ENCODE data around the gene MCCC2. TPM values are rescaled to one million over a fixed set of nuclear protein-coding genes. Genes with fewer than 3 reads are reported as not detected.
A peak's percentile ranks its signal among the peaks of the same experiment; 100 is the strongest.

Gene MCCC2
- polyA plus RNA-seq, 1 donor from 2014 or later: 8.8 TPM

GRCh38 chr5:71588533-71588885 lies 1.4 kb downstream of the MCCC2 start:
- Histone ChIP-seq H3K4me3 (ENCODE audit: low read length) (peak overlapping the region; percentile 98), H3K4me2 (ENCODE audit: low read length) (no peak overlapping the region), H3K27me3 (ENCODE audit: insufficient read depth, low read depth, low read length) (no peaks in the 10 kb centered on the region)

GRCh38 chr5:71589903-71590302 lies 2.8 kb downstream of the MCCC2 start:
- Histone ChIP-seq H3K9ac (ENCODE audit: low read length) (no peak overlapping the region), H3K4me3 (ENCODE audit: low read length) (no peak overlapping the region), H3K36me3 (ENCODE audit: insufficient read depth, low read length) (no peaks in the 10 kb centered on the region), H3K9me3 (ENCODE audit: low read length) (no peaks in the 10 kb centered on the region), H2AFZ (ENCODE audit: low read depth, low read length) (no peak overlapping the region), H3K9me2 (ENCODE audit: insufficient read depth, low read length) (no peaks in the 10 kb centered on the region), H3K27me3 (ENCODE audit: insufficient read depth, low read depth, low read length) (no peaks in the 10 kb centered on the region), H3K4me2 (ENCODE audit: low read length) (no peak overlapping the region), H3K27ac (ENCODE audit: low read length) (no peak overlapping the region), H4K20me1 (ENCODE audit: insufficient read depth) (no peaks in the 10 kb centered on the region), H3K79me2 (replicated peaks; ENCODE audit: insufficient read depth, low read length) (no peaks in the 10 kb centered on the region), H3F3A (ENCODE audit: insufficient read depth, low read length, poor library complexity, severe bottlenecking) (no peaks in the 10 kb centered on the region)
- TF ChIP-seq EZH2 (IDR thresholded peaks at IDR 0.05; ENCODE audit: borderline replicate concordance, insufficient read depth, low read length, poor library complexity, severe bottlenecking) (no peak), TAF1 (IDR thresholded peaks at IDR 0.05; ENCODE audit: low read depth) (no peak), RAD21 (conservative IDR thresholded peaks at IDR 0.05) (no peak), CTCF (IDR thresholded peaks at IDR 0.05; ENCODE audit: poor library complexity, severe bottlenecking) (no peak), SMC3 (conservative IDR thresholded peaks at IDR 0.05; ENCODE audit: poor library complexity) (no peak), MXI1 (conservative IDR thresholded peaks at IDR 0.05; ENCODE audit: poor library complexity, severe bottlenecking) (no peak), EP300 (conservative IDR thresholded peaks at IDR 0.05; ENCODE audit: poor library complexity, severe bottlenecking) (no peak), REST (IDR thresholded peaks at IDR 0.05; ENCODE audit: borderline replicate concordance) (no peak)

More at GRCh38 chr5:71588533-71588885, 1.4 kb downstream of the MCCC2 start:
- no peak for TF ChIP-seq CTCF (IDR thresholded peaks at IDR 0.05; ENCODE audit: poor library complexity, severe bottlenecking)
- TF ChIP-seq EP300 (conservative IDR thresholded peaks at IDR 0.05; ENCODE audit: poor library complexity, severe bottlenecking): no peak
- no peak for TF ChIP-seq TAF1 (IDR thresholded peaks at IDR 0.05; ENCODE audit: low read depth)
- no peak for TF ChIP-seq REST (IDR thresholded peaks at IDR 0.05; ENCODE audit: borderline replicate concordance)
- no peaks in the 10 kb centered on the region for H3F3A ChIP-seq (ENCODE audit: insufficient read depth, low read length, poor library complexity, severe bottlenecking)
- H3K9me2 ChIP-seq (ENCODE audit: insufficient read depth, low read length): no peaks in the 10 kb centered on the region
- H3K9me3 ChIP-seq (ENCODE audit: low read length): no peaks in the 10 kb centered on the region
- H3K27ac ChIP-seq (ENCODE audit: low read length): no peak overlapping the region
- H3K36me3 ChIP-seq (ENCODE audit: insufficient read depth, low read length): no peaks in the 10 kb centered on the region
- H3K79me2 ChIP-seq (replicated peaks; ENCODE audit: insufficient read depth, low read length): no peaks in the 10 kb centered on the region
- no peaks in the 10 kb centered on the region for H4K20me1 ChIP-seq (ENCODE audit: insufficient read depth)
- no peak overlapping the region for H3K9ac ChIP-seq (ENCODE audit: low read length)
- no peak overlapping the region for H2AFZ ChIP-seq (ENCODE audit: low read depth, low read length)
